ENCODE data around the gene DCST2. TPM values are rescaled to one million over a fixed set of nuclear protein-coding genes. Genes with fewer than 3 reads are reported as not detected.

Gene DCST2
- total and polyA plus RNA-seq, 2 of the 8 experiments (the other 6 are each of a cell fraction or from before 2014, with no cell fraction given) = 0.43 to 2.1 TPM

DNA sequence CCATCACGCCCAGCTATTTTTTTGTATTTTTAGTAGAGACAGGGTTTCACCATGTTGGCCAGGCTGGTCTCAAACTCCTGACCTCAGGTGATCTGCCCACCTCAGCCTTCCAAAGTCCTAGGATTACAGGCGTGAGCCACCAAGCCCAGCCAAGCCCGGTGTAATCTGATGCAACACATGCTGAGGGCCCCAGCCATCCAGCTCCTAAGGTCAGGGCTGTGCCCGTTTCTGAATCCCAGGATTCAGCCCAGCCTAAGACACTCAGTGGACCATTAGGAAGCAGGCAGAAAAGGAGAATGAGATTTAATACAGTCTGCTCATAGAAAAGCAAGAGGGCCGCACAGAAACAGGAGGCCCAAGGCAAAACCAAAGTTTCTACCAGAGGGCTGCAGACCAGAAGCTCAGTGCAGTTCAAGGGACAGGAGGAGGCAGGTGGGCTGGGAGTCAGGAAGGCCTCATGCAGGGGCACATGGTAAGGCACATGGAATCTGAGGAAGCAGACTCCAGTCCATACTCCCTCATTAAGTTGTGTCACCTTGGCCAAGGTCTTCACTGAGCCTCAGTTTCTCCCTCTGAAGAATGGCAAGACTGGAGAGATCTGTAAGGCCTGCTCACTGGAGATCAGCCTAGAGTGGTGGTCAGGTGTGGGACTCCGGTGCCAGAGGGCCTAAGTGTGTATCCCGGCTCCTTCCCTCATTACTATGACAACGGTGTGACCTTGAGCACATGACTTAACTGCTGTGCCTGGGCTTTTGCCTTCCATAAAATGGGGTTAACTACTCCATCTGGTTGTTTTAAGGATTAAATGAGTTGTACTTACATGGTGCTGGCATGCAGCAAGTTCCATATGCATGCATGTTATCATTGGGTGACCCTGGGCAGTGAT lies 15.1 kb upstream of the DCST2 start (continued):
- no peak for TF ChIP-seq KDM4A (IDR thresholded peaks at IDR 0.05; ENCODE audit: low read depth, low read length, severe bottlenecking)
- TF ChIP-seq CTBP2 (IDR thresholded peaks at IDR 0.05; ENCODE audit: borderline replicate concordance, insufficient read depth, insufficient read length, low read length) = no peak
- no peak for TF ChIP-seq NRF1 (IDR thresholded peaks at IDR 0.05; ENCODE audit: low read depth, low read length)
- no peak for TF ChIP-seq SAP30 (IDR thresholded peaks at IDR 0.05; ENCODE audit: insufficient read depth, insufficient replicate concordance, low read length)
- no peak for TF ChIP-seq SP2 (IDR thresholded peaks at IDR 0.05; ENCODE audit: low read length)
- TF ChIP-seq BCL11A (IDR thresholded peaks at IDR 0.05; ENCODE audit: low read depth in 2 of 2, low read length in 2 of 2) = no peak

Data from H1 (cell line).